Activated naive CD8-positive, alpha-beta T cell treated with anti-CD3 and anti-CD28 coated beads, Interleukin-2, amount 10 ng/mL, durations not matched to agents 7 days and 5 days (primary cell): ENCODE data around the gene RAC2. TPM values are rescaled to one million over a fixed set of nuclear protein-coding genes. Genes with fewer than 3 reads are reported as not detected.
"Not testable (repeated sequence)": the region's sequence is repeated elsewhere in the genome, so short reads cannot be mapped to it uniquely, and the experiment has no call there.

Source experiments
- ATAC-seq: fragments of 150-1000 bp; cut with Tn5 transposase; one replicate; pipeline ENCODE4 v1.10.0; 2021; ENCODE audit warnings: low read depth, moderate library complexity
- POLR2A ChIA-PET: fragments of 350-600 bp; sonication (Branson Sonifier 250); formaldehyde crosslinking; loops from one replicate; lab custom pipeline; 2021; ENCODE audit warnings: antibody characterized with exemption; lab: Charles Lee
- DNase-seq: peaks from one replicate; pipeline ENCODE4 v3.0.0; 2021
- H3K27ac Mint-ChIP-seq: one replicate; pipeline ENCODE4 v1.8.0; 2022; ENCODE audit warnings: mild to moderate bottlenecking, mixed read lengths
- H3K27me3 Mint-ChIP-seq: one replicate; pipeline ENCODE4 v1.8.0; 2022; ENCODE audit warnings: mild to moderate bottlenecking, moderate library complexity, mixed read lengths
- H3K36me3 Mint-ChIP-seq: one replicate; pipeline ENCODE4 v1.8.0; 2021; ENCODE audit warnings: mild to moderate bottlenecking, mixed read lengths
- H3K4me1 Mint-ChIP-seq: one replicate; pipeline ENCODE4 v1.8.0; 2021; ENCODE audit warnings: mixed read lengths
- H3K4me3 Mint-ChIP-seq: one replicate; pipeline ENCODE4 v1.8.0; 2022; ENCODE audit warnings: mild to moderate bottlenecking, moderate library complexity, mixed read lengths
- H3K9me3 Mint-ChIP-seq: one replicate; pipeline ENCODE4 v1.8.0; 2021; ENCODE audit warnings: mixed read lengths
- total RNA-seq, 2 experiments: library from RNA; stranded (reverse); gene quantifications; one replicate each; pipeline ENCODE4 v1.2.3, GENCODE V29; 2021

The RAC2 gene
- total RNA-seq, 2 experiments from 2014 or later = 963 to 1,011 TPM

DNA sequence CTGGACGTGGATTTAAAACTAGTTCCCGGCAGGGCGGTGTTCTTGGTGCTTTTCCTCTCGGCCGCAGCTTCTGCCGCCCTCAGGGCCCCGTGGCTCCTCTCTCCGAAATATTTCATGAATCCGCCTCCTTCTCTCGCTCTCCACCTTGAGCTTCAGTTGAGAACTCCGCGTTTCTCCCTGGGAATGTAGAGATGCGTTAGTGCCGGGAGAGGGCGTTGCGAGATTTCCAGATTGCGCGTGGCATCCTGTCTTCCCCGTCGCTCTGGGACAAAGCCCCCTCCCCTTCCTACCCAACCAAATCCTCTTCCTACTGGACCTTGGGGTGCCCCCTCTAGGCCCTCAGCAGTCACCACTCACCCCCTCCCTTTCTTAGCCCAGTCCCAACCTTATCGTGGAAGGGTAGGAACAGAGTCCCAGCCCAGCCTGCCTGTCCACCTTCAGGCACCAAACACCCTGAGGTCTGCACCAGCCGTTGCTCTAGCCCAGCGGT, 15.5 kb upstream of the RAC2 start:
- peak overlapping the region; percentile 54 for H3K27ac Mint-ChIP-seq
- peak overlapping the region; percentile 21 for H3K4me3 Mint-ChIP-seq
- peak; percentile 34 for ATAC-seq
- H3K4me1 Mint-ChIP-seq = peaks cover 26% of the 10 kb centered on the region
- peak; percentile 35 for DNase-seq
- H3K36me3 Mint-ChIP-seq = no peaks in the 10 kb centered on the region
- POLR2A ChIA-PET = interaction anchor here (0.6 to 3.5 kb wide), 5 partner anchors 16 to 213 kb away, joined by 4 to 46 read pairs (median 9); partner anchors contain the start of gene RAC2
- peaks cover 8% of the 10 kb centered on the region for H3K9me3 Mint-ChIP-seq
- peaks cover 7% of the 10 kb centered on the region for H3K27me3 Mint-ChIP-seq

DNA sequence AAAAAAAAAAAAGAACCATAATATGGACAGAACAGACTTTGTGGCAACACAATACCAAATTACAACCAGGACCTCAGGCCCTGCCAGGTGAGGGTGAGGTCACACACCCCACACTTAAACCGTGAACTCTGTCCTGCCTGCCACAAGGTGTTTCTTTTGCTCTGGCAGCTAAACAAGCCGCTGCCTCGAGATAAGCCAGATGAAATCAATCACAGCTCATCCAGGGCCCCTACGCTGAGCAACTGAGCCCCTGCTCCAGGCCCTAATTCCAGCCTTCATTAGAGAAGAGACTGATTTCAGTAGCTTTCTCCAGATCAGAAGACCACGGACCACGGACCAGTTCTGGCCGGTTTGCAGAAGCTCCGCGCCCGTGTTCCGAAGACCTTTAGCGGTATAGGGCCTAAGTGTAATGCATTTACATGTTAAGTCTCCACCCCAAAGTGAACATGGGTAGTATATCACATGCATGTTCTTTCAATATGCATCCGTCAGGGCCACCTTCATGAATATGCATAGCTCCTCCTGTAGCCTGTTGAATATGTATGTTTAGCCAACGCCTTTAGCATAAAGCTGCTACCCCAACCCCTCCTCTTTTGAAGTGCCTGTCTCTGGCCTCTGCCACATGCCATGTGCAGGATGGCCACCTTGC, 14.8 kb upstream of the RAC2 start:
- POLR2A ChIA-PET = interaction anchor here (2.3 to 3.5 kb wide), 2 partner anchors 15 to 19 kb away, joined by 9 to 46 read pairs; partner anchors contain the start of gene RAC2
- no peak overlapping the region for H3K27ac Mint-ChIP-seq
- ATAC-seq = no peak
- peak; percentile 15 for DNase-seq
- peaks cover 2% of the 10 kb centered on the region for H3K9me3 Mint-ChIP-seq
- H3K4me1 Mint-ChIP-seq = peaks cover 27% of the 10 kb centered on the region
- no peaks in the 10 kb centered on the region for H3K36me3 Mint-ChIP-seq
- peaks cover 9% of the 10 kb centered on the region for H3K27me3 Mint-ChIP-seq
- H3K4me3 Mint-ChIP-seq = no peak overlapping the region

DNA sequence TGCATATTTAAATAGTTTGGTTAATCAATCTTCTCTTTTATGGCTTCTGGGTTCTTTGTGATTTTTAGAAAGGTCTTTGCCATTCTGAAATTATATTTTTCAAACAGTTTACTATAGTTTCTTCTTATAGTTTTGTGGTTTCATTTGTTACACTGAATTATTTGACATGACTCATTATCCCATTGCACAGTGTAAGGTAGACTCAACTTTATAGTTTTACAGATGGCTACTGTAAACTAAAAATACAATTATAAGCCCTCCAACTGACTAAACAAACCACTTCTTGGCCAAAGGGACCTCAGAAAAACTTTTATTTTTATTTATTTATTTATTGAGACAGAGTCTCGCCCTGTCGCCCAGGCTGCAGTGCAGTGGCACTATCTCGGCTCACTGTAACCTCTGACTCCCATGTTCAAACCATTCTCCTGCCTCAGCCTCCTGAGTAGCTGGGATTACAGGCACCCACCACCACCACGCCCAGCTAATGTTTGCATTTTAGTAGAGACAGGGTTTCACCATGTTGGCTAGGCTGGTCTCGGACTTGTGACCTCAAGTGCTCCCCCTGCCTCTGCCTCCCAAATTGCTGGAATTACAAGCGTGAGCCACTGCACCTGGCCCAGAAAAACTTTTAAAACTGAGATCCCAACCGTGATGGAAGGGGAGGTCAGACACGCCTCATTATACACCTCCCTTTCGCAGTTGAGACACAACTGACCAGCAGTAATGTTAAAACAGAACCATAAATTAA, 14.1 kb upstream of the RAC2 start:
- Mint-ChIP-seq H3K4me1 (peaks cover 30% of the 10 kb centered on the region), H3K27me3 (peaks cover 9% of the 10 kb centered on the region), H3K9me3 (no peaks in the 10 kb centered on the region), H3K4me3 (no peak overlapping the region), H3K27ac (no peak overlapping the region), H3K36me3 (no peaks in the 10 kb centered on the region)
- no peak for ATAC-seq
- POLR2A ChIA-PET = interaction anchor here (3.5 kb wide), 1 partner anchor 15 kb away, joined by 46 read pairs; the partner anchor contains the start of gene RAC2
- no peak for DNase-seq

DNA sequence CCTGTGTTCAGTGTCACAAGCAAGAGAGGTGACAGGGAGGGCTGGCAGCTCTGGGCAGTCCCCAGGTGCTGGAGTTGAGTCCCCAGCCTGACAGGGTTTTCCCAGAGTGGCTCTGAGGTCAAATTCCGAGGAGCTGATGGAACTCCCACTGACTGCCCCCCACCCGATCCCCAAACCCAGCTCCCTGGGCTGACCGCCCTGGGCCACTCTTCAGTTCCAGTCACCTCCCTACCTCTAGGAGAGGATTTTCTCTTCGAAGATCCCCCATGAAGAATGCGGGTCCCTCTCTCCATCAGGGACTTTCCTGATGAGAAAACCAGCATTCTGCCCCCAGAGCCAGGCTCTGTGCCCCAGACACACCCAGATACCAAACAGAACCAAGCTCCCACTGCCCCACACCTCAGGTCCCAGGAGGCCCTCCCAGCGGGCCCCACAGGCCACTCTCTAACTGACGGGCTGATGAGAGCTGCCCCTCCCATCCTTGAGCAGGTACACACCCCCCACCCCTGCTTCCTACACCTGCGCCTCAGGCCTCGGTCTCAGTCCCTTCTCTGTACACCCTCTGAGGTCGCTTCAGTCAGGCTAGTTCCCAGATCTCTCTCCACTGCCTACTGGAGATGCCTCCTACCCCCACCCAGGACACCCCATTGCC, 12.1 kb upstream of the RAC2 start:
- H3K4me1 Mint-ChIP-seq = peaks cover 31% of the 10 kb centered on the region
- ATAC-seq (no peak), DNase-seq (peak; percentile 20)
- H3K27ac Mint-ChIP-seq = no peak overlapping the region
- no peaks in the 10 kb centered on the region for H3K9me3 Mint-ChIP-seq
- H3K27me3 Mint-ChIP-seq = peaks cover 9% of the 10 kb centered on the region
- H3K36me3 Mint-ChIP-seq = no peaks in the 10 kb centered on the region
- POLR2A ChIA-PET = interaction anchor here (0.7 to 2.4 kb wide), 4 partner anchors 11 to 54 kb away, joined by 3 to 9 read pairs (median 6); partner anchors contain the start of gene RAC2
- H3K4me3 Mint-ChIP-seq = no peak overlapping the region

DNA sequence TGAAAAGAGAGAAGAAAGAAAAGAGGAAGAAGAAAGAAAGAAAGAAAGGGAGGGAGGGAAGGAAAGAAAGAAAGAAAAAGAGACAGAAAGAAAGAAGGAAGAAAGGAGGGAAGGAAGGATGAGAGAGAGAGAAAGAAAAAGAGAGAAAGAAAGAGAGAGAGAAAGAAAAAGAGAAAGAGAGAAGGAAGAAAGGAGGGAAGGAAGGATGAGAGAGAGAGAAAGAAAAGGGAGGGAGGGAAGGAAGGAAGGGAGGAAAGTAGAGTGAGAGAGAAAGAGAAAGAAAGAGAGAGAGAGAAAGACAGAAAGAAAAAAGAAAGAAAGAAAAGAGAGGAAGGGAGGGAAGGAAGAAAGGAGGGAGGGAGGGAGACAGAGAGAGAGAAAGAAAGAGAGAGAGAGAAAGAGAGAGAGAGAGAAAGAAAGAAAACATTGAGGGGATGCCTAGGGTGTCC, 11.5 kb upstream of the RAC2 start:
- Mint-ChIP-seq H3K36me3 (no peaks in the 10 kb centered on the region), H3K27me3 (peaks cover 9% of the 10 kb centered on the region), H3K27ac (no peak overlapping the region), H3K4me1 (peaks cover 25% of the 10 kb centered on the region), H3K9me3 (no peaks in the 10 kb centered on the region), H3K4me3 (no peak overlapping the region)
- ATAC-seq (no peak), DNase-seq (no peak)
- POLR2A ChIA-PET = interaction anchor here (0.7 to 2.4 kb wide), 3 partner anchors 11 to 54 kb away, joined by 3 to 9 read pairs (median 7); partner anchors contain the start of gene RAC2

DNA sequence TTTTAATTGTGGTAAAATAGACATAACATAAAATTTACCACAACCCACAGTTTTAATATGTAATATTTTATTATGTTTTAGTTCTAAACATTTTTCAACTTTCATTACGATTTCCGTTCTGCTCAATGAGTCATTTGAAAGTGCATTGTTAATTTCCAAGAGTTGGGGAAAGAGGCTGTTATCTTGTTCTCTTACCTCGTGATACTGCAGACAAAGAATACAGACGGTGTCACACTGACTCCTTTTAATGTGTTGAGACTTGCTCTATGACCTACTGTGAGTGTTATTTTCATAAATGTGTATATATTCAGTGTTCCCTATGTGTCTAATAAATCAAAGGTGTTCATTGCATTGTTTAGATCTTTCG, 10.8 kb upstream of the RAC2 start:
- peaks cover 23% of the 10 kb centered on the region for H3K4me1 Mint-ChIP-seq
- POLR2A ChIA-PET = interaction anchor here (1.9 to 2.4 kb wide), 2 partner anchors 10 to 13 kb away, joined by 7 to 9 read pairs; partner anchors contain the start of gene RAC2
- no peak for ATAC-seq

DNA sequence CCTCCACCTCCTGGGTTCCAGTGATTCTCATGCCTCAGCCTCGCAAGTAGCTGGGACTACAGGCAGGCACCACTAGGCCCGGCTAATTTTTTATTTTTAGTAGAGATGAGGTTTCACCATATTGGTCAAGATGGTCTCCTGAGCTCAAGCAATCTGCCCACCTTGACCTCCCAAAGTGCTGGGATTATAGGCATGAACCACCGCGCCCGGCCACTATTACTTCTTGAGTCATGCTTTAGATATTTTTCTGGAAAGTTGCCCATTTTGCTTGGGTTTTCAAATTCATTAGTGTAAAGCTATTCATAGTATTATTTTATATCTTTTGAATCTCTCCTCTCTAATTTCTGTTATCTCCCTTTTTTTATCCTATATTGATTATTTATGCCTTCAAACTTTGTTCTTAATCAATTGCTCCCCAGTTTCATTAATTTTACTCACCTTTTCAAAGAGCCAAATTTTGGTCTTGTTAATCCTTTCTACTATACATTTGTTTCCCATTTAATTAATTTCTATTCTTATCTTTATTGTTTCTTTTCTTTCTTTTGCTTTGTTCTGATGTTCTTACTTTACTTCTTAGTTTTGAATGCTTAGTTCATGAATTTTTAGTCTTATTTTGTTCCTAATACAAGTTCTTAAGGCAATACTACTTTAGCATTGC, 10.3 kb upstream of the RAC2 start:
- Mint-ChIP-seq H3K27me3 (peaks cover 9% of the 10 kb centered on the region), H3K4me3 (no peak overlapping the region), H3K9me3 (no peaks in the 10 kb centered on the region), H3K27ac (no peak overlapping the region), H3K36me3 (no peaks in the 10 kb centered on the region), H3K4me1 (peaks cover 19% of the 10 kb centered on the region)
- no peak for DNase-seq
- ATAC-seq = no peak
- POLR2A ChIA-PET = interaction anchor here (0.7 to 2.4 kb wide), 2 partner anchors 9 to 92 kb away, joined by 4 to 9 read pairs; partner anchors contain the start of gene RAC2

More for the DNA sequence above, 10.8 kb upstream of the RAC2 start:
- Mint-ChIP-seq H3K27me3 (peaks cover 9% of the 10 kb centered on the region), H3K4me3 (no peak overlapping the region), H3K36me3 (no peaks in the 10 kb centered on the region), H3K9me3 (no peaks in the 10 kb centered on the region), H3K27ac (no peak overlapping the region)
- DNase-seq = no peak

DNA sequence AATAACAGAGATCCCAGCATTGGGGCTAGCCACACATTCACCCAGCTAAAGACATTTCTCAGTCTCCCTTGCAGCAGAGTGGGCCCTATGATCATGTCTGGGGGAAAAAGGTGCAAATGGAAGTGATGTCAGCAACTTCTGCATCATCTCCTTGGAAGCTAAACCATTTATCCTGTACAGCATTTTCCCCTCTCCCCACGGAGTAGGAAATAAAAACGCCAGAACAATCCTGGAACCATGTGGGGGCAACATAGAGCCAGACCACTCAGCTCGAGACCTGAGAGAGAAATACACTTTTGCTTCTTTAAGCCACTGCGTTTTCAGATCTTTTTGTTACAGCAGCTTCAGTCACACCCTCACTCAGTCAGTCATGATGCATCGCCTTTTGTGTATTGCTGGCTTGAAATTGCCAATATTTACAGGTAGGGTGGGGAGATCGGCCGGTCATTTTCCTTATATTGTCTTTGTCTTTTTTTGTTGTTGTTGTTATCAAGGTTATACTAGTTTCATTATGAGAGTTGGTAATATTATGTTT, 9.1 kb upstream of the RAC2 start:
- DNase-seq (no peak), ATAC-seq (no peak)
- H3K36me3 Mint-ChIP-seq = no peaks in the 10 kb centered on the region
- no peak overlapping the region for H3K4me3 Mint-ChIP-seq
- H3K4me1 Mint-ChIP-seq = peaks cover 18% of the 10 kb centered on the region
- no peaks in the 10 kb centered on the region for H3K9me3 Mint-ChIP-seq
- H3K27ac Mint-ChIP-seq = no peak overlapping the region
- POLR2A ChIA-PET = interaction anchor here (0.7 to 0.9 kb wide), 2 partner anchors 9 to 25 kb away, joined by 3 read pairs; partner anchors contain the start of gene RAC2
- H3K27me3 Mint-ChIP-seq = peaks cover 9% of the 10 kb centered on the region

DNA sequence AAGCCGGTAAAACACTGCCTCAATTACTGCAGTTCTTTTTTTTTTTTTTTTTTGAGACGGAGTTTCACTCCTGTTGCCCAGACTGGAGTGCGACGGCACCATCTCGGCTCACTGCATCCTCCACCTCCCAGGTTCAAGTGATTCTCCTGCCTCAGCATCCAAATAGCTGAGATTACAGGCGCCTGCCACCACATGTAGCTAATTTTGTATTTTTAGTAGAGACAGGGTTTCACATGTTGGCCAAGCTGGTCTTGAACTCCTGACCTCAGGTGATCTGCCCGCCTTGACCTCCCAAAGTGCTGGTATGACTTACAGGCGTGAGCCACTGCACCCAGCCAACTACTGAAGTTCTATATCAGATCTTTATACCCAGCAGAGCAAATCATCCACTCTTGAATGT, 7.8 kb upstream of the RAC2 start:
- peaks cover 16% of the 10 kb centered on the region for H3K4me1 Mint-ChIP-seq
- DNase-seq, POLR2A ChIA-PET, H3K27ac Mint-ChIP-seq, H3K36me3 Mint-ChIP-seq, ATAC-seq, H3K9me3 Mint-ChIP-seq, H3K27me3 Mint-ChIP-seq, H3K4me3 Mint-ChIP-seq: not testable (repeated sequence)

DNA sequence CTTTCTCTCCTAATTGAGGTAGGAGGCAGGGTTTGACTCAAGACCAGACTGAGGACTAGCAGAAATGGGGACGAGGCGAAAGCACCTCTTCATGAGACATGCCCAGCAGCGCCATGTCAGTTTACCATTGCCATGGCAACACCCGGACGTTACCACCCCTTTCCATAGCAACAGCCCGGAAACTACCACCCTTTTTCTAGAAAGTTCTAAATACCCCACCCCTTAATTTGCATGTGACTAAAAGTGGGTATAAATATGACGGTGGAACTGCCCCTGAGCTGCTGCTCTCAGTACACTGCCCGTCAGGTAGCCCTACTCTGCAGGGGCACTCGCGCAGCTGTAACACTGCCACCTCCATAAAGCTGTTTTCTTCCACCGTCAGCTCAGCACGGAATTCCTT, 5.9 kb upstream of the RAC2 start:
- DNase-seq = no peak
- no peak for ATAC-seq
- H3K36me3 Mint-ChIP-seq = no peaks in the 10 kb centered on the region
- POLR2A ChIA-PET = no interaction called here
- H3K9me3 Mint-ChIP-seq = no peaks in the 10 kb centered on the region
- H3K27me3 Mint-ChIP-seq = peaks cover 3% of the 10 kb centered on the region
- H3K27ac Mint-ChIP-seq = no peak overlapping the region
- H3K4me1 Mint-ChIP-seq = peaks cover 13% of the 10 kb centered on the region
- H3K4me3 Mint-ChIP-seq = no peak overlapping the region

DNA sequence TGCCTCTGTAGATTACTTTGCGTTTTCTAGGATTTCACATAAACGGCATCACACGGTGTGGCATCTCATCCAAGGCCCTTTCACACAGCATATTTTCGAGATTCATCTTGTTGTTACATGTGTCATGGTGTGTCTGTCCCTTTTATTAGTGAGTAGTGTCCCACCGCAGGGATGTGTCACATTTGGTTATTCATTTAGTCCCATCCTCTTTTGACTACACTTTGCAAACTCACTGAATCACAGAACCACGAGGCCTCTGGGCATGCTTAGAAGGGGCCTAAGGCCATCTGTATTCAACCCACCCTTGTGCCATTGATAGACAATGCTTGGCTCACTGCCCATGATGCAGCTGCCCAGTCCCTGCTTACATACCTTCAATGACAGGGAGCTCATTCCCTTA, 4.2 kb upstream of the RAC2 start:
- H3K27me3 Mint-ChIP-seq = no peaks in the 10 kb centered on the region
- ATAC-seq (no peak), DNase-seq (no peak)
- H3K4me1 Mint-ChIP-seq = peaks cover 14% of the 10 kb centered on the region
- POLR2A ChIA-PET = interaction anchor here (1.6 kb wide), 1 partner anchor 19 kb away, joined by 4 read pairs; no protein-coding TSS in a partner anchor
- H3K27ac Mint-ChIP-seq = no peak overlapping the region
- no peak overlapping the region for H3K4me3 Mint-ChIP-seq
- no peaks in the 10 kb centered on the region for H3K9me3 Mint-ChIP-seq
- H3K36me3 Mint-ChIP-seq = peaks cover 5% of the 10 kb centered on the region

DNA sequence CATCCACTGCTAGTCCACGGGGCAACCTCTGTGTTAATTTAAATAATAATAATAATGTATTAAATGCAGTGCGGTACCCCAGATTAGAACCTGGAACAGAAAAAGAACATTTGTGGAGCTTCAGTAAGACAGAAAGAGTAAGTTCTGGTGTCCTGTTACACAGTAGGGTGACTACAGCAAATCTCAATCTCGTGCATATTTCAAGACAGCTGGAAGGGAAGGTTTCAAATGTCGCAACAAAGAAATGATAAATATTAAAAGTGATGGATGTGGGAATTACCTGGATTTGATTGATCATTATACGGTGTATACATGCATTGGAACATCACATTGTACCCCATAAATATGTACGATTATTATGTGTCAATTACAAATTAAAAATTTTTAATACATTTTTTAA, 1.7 kb upstream of the RAC2 start:
- peaks cover 19% of the 10 kb centered on the region for H3K4me1 Mint-ChIP-seq
- H3K36me3 Mint-ChIP-seq = peaks cover 28% of the 10 kb centered on the region
- DNase-seq = no peak
- peak overlapping the region; percentile 100 for H3K27ac Mint-ChIP-seq
- POLR2A ChIA-PET = interaction anchor here (0.7 to 11.0 kb wide), 13 partner anchors 9 to 321 kb away, joined by 3 to 424 read pairs (median 26); partner anchors contain the start of genes CYTH4 and MFNG
- no peak for ATAC-seq
- no peaks in the 10 kb centered on the region for H3K27me3 Mint-ChIP-seq
- H3K9me3 Mint-ChIP-seq = no peaks in the 10 kb centered on the region
- H3K4me3 Mint-ChIP-seq = peak overlapping the region; percentile 100
